Activated CD4-positive, CD25-positive, alpha-beta regulatory T cell (primary cell): ENCODE results near the gene FZD4.
"Not testable (repeated sequence)": the region's sequence is repeated elsewhere in the genome, so short reads cannot be mapped to it uniquely, and the experiment has no call there.

Experiments used
- DNase-seq, 4 experiments: peaks; one replicate each; lab custom pipeline; 2025; lab: John Stamatoyannopoulos, UW

The FZD4 gene

DNA sequence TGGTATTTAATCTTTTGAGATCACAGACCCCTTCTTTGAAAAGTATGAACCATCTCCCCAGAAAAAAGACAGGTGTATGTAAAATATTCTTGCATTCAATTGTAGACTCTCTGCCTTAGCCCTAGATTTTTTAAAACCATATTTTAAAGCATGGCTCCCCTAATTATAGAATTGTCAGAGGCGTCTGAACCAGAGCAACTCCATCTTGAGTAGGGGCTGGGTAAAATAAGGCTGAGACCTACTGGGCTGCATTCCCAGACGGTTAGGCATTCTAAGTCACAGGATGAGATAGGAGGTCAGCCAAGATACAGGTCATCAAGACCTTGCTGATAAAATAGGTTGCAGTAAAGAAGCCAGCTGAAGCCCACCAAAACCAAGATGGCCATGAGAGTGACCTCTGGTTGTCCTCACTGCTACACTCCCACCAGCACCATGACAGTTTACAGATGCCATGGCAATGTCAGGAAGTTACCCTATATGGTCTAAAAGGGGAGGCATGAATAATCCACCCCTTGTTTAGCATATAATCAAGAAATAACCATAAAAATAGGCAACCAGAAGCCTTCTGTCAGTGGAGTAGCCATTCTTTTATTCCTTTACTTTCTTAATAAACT lies 17.9 kb downstream of the FZD4 start:
- DNase-seq, result not testable (repeated sequence)

DNA sequence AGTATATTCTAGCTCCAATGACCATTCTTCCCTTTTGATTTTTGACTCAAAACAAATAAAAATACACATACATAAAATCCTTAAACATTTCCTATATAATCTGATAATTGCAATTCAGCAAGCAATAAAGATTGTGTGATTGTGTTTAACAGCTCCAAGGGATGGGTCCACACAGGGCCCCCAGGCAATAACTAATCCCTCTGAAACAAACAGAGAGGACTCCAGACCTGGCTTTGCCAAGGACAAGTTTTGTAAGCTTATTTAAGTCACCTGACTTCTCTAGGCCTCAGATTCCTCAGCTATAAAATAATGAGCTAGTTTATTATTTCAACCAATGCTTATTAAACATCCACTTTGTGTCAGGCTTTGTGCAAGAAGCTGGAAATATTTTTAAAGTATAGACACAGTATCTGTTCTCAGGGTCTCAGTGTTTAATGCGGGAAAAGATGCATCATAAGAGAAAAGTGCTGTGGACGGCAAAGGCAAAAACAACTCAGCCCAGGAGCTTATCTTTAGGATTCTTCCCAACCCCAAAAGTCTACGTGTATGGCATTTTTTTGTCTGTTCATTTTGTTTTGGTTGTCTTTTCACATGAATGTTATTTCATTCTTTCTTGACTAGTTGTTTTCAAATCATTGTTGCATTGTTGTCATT lies 20.1 kb downstream of the FZD4 start:
- no peak for DNase-seq

DNA sequence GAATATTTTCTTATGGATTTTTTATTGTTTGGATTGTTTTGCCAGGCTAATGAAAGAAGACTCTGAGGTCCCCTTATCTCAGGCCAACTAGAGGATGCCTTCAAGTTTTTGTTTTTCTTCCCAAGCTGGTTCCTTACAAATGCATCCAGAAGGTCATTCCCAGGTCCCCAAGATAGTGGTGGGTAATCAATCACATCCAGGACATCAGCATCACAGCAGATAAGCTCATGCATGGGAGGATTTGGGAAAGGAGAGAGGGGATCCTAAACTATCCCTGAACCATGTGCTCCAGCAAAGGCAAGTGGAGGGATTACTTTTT lies 20.7 kb downstream of the FZD4 start:
- DNase-seq, result no peak

DNA sequence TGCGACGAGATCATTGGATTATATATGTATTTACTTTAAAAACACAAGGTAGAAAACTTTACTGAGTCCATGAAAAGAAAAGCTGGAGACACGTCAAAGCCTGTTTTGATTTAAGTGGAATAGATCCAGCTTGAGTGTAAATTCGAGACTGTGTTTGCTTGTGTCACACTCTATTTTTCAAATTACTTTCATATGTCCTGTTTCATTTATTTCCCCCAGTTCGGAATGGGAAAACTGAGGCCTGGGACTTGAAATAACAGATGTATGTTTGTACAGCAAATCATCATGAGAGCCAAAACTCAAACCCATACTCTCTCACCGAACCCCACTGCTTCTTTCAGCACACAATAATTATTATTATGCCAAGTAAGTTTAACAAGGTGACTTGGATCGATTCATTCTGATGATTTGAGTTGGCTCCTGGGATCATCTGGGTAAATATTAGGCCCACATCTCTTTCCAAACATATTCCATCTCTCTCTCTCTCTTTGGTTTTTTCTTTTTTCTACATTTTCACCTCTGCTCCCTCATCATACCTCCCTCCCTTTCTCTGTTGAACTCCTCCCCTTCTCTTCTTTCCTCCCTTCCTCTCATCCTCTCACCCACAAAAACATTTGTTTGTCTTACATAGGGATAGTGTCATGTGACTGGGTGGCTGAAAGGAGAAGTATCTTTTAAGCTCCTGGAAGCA lies 21.2 kb downstream of the FZD4 start:
- no peak for DNase-seq

DNA sequence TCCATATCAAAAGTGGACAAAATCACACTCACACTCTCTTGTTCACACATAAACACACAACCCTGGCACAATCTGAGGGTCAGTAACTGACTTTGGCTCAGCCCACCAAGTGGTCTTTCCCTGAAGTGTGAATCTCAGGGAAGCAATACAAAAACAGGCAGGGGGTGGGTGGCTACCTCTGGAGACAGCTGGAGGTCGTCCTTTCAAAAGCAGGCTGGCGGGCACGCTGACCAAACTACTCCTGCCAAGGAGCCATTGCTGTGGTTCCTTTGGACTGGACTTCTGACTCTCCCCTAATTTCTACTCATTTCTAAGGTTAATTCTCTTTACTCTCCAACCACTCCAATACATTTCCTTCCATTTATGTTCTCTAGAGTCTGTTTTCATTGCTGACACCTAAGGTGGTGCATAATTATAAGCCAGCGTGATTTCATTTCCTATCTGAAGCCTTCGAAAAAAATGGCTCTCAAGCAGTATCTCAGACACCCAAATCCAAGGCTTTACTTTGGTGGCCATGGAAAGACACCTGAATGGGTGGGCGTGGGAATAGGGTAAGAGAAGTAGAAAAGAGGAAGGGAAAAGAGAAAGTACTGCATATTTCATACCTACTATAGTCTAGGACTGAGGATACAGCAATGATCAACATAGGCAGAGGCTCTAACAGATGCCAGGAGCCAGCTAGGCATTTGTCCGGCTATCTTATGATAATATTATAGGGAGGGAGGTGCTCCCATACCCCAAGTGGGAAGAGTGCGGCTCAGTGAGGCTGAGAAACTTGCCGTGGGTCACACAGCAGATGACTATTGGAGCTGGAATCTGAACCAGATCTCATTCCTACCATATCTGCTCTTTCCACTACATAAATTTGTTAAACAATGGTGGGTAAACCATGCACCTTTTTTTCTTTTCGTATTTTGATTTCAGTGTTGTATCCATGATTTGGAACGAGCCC lies 22.0 kb downstream of the FZD4 start:
- no peak for DNase-seq

DNA sequence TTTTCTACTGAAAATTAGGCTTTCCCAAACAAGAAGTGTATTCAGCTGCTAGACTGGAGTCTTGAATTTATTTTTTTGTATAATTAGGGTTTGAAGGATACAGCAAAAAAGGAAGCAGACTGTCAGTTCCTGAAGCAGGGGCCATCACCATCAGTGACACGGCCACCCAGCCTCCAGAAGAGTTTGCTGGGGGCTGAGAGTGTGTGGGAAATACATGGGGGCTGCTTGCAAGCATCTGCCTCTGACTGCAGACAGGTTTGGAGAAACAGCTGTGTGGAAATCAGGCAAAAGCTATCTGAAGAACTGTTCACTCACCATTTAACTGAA lies 23.0 kb downstream of the FZD4 start:
- no peak for DNase-seq

DNA sequence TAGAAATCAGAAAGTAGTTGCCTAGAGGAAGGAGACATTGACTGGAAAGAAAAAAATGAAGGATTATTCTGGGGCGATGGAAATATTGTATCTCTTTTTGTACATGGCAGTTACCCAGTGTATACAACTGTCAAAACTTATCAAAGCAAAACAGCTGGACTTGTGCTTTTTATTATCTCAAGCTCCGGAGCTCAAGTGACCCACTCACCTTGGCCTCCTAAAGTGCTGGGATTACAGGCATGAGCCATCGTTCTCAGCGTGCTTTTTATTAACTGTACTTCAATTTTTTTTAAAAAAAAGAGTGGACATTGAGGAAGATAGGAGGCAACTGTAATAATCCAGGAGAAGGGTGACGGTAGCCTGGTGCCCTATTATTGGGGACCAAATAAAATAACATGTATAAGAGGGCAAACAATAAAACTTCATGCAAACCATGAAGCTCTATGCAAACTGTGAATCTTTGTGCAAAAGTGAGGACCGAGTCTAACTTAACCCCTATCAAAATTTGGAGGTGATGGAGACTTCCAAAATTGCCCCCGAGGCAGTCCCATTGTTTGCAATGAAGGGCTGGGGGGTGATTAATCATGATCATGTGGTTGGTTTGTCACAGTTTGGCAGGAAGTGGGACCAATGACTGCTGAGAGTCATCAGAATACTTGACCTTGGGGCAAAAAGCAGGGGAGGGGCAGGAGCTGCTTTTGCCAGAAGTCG lies 23.5 kb downstream of the FZD4 start:
- DNase-seq, result no peak

DNA sequence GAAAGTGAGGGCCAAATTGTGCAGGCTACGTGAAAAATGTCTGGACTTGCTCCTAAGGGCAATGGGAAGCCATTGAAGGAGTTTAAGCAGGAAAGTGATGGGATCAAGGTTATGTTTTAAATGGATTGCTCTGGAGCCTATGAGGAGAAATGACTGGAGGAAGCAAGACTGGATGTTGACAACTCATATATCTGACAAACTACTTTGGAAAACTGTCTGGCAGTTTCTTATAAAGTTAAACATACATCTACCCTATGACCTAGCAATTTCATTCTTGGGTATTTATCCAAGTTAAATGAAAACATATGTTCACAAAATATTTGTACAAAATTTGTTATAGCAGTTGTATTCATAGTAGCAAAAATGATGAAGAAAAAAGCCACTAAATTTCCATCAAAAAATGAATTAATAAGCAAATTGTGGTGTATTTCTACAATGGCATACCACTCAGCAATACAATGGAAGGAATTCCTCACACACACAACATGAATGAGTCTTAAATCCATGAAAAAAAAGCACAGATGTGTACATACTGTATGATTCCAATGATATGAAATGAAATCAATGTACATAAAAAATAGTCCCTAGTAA lies 24.1 kb downstream of the FZD4 start:
- DNase-seq, result no peak

DNA sequence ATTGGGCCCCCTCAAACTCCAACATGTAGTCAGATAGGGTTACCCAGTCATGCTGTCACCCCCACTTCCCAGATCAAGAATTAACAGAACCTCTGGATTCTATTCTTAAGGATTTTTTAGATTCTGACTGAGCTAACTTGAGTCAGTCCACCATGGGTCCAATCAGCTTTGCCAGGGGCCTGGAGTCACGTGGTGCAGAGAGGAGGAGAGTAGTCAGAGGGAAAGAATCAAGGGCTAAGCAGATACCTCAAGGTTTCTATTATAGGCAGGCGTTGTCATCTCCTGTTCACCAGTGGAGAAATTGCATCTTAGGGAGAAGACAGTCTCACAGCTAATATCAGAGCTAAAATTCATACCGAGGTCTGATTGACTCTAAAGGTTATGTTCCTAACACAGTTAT lies 28.2 kb downstream of the FZD4 start:
- no peak for DNase-seq

DNA sequence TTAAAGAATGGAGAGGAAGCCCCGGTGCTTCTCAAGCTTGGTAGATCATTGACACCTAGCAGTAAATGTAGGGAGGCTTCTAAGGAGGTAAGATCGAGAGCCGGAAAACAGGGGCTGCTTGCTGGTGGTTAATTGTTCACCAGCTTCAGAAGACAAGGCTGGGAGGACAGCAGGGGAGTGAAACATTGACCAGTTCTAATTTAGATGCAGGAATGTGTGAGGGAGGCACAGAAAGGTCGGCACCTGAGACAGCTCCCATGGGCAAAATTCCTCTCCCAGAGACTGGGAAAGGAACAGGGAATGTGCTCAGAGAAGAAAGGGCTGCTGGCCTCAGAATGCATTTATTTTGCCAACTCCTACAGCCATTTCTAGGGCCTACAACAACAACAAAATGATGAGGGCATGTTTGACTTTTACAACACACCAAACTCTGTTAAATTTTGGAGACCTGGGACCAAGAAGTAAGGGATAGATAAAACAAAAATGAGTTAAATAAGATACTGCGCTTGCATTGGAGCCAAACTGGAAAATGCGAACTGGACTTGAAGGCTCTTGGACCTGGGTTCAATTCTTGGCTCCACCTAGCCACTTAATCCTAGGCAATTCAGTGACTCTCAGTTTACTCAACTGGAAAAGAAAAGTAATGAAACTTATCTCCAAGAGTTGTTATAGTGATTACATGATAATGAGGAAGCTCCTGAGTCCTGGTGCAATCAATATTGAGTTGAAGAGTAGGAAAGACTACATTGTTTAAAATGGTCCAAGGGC lies 31.0 kb downstream of the FZD4 start:
- DNase-seq, result no peak

DNA sequence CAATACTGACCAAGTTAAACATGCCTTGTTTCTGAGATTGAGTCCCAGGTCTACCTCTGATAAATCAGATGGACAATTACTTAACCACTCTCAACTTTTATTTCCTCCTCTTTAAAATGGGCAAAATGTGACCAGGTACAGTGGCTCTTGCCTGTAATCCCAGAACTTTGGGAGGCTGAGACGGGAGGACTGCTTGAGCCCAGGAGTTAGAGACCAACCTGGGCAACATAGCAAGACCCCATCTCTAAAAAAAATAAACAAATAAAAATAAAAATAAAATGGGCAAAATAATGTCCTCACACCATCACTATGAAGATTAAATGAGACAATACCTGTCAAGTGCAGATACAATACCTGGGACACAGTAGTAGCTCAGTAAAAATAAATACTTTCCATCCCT lies 33.0 kb downstream of the FZD4 start:
- no peak for DNase-seq

DNA sequence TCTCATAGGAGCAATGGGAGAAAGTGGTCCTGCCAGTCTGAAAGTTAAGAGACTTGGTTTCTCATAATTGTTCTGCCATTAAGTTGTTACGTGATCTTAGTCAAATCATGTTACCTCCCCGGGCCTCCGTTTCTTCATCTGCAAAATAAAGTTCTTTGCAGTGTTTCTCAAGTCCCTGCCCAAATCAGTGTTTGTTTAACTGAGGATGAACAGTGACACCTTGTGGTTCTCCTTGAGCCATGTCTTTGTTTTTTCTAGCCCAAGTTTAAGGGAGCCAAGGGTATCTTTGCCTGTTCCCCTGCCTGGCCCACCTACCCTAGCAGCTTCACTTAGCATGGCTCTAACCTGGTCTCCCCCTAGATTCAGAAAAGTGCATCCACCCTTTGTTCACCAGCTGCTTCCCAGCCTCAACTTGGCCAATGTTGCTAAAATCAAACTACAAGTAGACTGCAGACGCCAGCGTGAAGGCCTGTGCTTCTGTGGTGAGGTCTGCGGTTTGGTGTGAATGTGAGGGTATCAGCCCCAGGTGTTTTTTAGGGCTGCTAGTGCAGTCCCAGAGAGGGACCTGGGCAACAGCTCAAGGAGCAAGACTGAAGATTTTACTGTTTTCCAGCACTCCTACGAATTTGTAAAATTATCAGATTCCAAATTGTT lies 35.5 kb downstream of the FZD4 start:
- no peak for DNase-seq

DNA sequence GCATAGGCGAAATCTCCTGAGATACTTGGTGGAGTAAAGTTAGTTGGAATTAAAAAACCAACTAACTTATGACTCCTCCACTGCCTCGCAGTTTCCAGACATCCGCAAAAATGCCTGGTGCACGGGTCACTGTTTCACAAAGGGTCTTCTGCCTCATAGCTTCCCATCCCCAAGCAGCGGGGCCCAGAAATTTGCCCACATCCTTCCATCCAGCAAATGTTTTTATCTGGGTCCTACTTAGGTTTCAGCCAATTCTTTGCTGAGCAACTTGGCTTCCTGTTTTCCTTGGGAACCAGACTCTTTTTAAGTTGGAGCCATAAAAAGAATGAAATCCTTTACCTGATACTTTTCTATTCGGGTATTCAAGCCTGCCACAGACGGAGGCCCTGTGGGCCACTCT lies 36.2 kb downstream of the FZD4 start:
- no peak for DNase-seq

DNA sequence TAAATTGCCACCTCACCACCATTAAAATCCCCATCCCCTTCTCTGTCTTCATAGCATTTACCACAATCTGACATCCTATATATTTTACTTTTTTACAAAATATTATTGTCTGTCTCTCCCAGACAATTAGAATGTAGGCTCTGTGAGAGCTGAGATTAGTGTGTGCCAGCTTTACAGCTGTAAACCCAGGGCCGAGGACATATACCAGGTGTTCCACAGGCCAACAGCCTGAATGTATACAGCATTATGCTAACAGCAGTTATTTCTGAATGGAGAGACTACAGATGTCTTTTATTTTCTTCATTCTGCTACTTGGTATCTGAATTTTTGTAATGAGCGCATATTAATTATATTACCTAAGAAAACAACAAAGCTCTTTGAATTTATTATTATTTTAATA lies 36.7 kb downstream of the FZD4 start:
- DNase-seq, result no peak

DNA sequence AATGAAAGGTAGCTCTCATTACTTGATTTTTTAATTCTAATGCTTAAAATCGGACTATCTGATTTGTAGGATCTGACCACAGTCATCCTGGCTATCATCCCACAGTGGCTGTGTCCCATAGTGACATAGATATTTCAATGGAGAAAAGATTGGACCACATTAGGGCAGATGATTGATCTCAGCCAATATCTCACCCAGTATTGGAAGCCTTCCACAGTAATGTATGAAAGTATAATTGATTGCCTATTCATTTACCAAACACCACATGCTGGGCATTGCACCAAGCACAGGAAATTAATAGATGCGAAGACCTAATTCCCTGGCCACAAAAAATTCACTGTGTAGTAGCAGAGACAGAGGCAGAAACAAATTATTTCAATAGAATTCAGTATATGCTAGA lies 37.6 kb downstream of the FZD4 start:
- DNase-seq, result no peak

DNA sequence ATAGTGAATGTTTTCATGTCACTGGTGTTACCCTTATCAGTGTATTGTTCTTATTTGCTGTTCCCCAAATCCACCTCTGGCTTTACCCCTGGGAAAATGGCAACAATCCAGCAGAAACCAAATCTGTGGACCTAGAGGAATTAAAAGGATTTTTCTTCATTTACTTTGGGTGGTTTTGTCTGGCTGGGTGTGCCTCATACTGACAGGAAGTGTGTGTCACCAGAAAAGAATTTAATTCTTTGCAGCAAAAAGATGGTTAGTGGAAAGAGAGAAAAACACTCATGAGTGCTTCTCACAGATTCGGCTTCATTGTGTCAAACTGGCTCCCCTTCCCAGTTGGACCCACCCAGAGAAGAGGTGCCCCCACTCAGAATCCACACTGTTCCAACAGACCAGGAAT lies 38.9 kb downstream of the FZD4 start:
- no peak for DNase-seq

DNA sequence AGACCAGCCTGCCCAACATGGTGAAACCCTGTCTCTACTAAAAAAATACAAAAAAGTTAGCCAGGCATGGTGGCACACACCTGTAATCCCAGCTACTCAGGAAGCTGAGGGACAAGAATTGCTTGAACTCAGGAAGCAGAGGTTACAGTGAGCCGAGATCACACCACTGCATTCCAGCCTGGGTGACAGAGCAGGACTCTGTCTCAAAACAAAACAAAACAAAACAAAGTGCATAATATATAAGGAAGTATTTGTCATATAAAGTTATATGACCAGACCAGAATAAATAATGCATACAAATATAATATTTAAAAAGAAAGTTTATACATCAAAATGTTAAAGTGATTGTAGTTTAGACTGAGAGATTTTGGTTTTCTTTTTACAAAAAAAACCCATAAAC lies 39.3 kb downstream of the FZD4 start:
- not testable (repeated sequence) for DNase-seq

DNA sequence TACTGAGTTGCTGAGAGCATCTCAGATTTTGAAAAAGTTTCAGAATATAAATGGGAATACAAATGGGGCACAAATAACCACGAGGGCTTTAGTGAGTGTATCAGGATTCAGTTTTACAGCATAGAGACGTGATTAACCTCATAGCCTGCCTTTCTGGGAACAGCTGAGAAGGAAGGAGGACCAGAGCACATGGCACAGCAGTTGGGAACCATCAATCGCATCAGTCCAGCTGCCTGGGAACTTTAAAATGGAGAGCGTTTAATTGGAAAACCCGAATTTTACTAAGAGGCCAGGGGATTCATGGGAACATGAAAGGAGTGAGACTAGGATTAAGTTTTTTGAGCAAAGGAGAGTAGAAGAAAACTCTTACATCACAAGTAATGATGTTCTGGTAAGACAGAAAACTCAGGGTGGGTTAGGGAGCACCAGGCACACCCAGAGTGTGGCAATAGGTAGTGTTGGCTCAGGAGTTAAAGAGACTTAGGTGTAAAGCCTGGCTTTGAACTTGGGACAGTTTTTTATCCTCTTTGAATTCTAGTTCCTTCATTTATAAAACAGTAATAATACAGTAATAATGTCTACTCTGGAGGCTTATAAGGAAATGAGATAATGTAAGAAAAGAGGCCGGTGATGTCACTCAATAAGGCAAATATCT lies 40.2 kb downstream of the FZD4 start:
- no peak for DNase-seq

DNA sequence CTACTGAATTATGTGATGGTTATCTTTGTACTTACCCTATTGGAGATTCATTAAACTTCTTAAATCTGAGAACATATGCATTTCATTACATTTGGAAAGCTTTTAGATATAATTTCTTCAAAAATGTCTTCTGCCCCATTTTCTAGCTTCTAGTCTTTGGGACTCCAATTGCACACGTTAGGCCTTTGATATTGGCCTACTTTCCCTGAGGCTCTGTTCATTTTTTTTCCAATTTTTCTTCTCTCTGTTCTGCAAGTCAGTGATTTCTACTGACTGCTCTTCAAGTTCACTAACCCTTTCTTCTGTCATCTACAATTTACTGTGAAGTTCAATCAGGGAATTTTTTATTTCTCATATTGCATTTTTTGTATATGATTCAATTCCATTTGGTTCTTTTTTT lies 43.0 kb downstream of the FZD4 start:
- DNase-seq, result no peak

DNA sequence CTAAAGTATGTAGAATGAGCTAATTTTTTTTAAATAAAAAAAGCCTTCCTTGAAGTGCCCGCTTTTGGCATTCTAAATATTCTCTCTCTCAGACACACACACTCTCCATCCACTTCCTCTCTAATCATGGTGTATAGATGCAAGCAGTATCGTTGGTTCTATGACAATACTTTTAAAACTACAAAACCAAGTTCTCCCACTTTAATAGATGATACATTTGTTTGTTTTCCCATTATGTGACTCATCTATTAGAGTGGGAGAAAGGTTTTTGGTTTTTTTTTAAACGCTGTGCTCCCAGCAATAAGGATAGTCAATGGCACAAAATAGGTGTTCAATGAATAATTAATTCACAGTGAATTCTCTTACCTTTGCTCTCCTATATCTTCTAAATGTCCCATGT lies 44.6 kb downstream of the FZD4 start:
- no peak for DNase-seq
